Measurements from ENCODE around the gene DLD. TPM values are rescaled to one million over a fixed set of nuclear protein-coding genes. Genes with fewer than 3 reads are reported as not detected.

The DLD gene
- total and polyA plus RNA-seq, 2 of the 13 experiments (the other 11 are each of a cell fraction or from before 2014, with no cell fraction given), result 56.8 to 95.2 TPM

DNA sequence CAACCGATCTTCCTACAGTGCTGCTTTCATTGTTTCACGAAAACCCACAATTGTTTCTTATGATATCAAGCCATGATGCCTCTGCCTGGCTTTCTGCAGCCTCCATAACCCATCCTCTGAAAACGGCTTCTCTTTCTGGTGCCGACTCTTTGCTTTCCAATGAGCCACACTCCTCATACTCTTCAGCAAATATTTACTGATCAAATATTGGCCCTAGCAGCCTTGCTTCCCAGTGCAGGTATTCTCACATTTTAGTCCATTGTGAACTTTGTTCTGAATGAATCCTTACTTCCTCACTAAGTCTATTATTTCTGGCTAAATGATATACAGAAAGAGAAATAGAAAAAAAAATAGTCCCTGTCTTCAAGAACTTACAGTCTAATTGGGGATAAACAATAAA is 76.4 kb downstream of the DLD start (continued):
- TF ChIP-seq, protein P1, sequence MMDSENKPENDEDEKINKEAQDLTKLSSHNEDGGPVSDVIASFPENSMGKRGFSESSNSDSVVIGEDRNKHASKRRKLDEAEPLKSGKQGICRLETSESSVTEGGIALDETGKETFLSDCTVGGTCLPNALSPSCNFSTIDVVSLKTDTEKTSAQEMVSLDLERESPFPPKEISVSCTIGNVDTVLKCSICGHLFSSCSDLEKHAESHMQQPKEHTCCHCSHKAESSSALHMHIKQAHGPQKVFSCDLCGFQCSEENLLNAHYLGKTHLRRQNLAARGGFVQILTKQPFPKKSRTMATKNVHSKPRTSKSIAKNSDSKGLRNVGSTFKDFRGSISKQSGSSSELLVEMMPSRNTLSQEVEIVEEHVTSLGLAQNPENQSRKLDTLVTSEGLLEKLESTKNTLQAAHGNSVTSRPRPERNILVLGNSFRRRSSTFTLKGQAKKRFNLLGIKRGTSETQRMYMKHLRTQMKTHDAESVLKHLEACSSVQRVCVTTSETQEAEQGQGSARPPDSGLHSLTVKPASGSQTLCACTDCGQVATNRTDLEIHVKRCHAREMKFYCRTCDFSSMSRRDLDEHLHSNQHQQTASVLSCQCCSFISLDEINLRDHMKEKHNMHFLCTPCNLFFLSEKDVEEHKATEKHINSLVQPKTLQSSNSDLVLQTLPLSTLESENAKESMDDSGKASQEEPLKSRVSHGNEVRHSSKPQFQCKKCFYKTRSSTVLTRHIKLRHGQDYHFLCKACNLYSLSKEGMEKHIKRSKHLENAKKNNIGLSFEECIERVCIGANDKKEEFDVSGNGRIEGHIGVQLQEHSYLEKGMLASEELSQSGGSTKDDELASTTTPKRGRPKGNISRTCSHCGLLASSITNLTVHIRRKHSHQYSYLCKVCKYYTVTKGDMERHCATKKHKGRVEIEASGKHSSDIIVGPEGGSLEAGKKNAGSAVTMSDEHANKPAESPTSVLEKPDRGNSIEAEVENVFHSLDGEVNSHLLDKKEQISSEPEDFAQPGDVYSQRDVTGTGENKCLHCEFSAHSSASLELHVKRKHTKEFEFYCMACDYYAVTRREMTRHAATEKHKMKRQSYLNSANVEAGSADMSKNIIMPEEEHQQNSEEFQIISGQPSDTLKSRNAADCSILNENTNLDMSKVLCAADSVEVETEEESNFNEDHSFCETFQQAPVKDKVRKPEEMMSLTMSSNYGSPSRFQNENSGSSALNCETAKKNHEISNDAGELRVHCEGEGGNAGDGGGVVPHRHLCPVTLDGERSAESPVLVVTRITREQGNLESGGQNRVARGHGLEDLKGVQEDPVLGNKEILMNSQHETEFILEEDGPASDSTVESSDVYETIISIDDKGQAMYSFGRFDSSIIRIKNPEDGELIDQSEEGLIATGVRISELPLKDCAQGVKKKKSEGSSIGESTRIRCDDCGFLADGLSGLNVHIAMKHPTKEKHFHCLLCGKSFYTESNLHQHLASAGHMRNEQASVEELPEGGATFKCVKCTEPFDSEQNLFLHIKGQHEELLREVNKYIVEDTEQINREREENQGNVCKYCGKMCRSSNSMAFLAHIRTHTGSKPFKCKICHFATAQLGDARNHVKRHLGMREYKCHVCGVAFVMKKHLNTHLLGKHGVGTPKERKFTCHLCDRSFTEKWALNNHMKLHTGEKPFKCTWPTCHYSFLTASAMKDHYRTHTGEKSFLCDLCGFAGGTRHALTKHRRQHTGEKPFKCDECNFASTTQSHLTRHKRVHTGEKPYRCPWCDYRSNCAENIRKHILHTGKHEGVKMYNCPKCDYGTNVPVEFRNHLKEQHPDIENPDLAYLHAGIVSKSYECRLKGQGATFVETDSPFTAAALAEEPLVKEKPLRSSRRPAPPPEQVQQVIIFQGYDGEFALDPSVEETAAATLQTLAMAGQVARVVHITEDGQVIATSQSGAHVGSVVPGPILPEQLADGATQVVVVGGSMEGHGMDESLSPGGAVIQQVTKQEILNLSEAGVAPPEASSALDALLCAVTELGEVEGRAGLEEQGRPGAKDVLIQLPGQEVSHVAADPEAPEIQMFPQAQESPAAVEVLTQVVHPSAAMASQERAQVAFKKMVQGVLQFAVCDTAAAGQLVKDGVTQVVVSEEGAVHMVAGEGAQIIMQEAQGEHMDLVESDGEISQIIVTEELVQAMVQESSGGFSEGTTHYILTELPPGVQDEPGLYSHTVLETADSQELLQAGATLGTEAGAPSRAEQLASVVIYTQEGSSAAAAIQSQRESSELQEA (CRISPR knock-in tag; IDR thresholded peaks at IDR 0.05; ENCODE audit: not compliant biosample characterization), result no peak
- TF ChIP-seq ZNF17 (CRISPR knock-in tag; IDR thresholded peaks at IDR 0.05) (no peak), ZFP1 (CRISPR knock-in tag; IDR thresholded peaks at IDR 0.05) (no peak), ZMYM2 (CRISPR knock-in tag; IDR thresholded peaks at IDR 0.05) (no peak), XRCC5 (optimal IDR thresholded peaks at IDR 0.05; ENCODE audit: low read length) (no peak), ZNF136 (CRISPR knock-in tag; IDR thresholded peaks at IDR 0.05; ENCODE audit: low read depth) (no peak; the same call in 1 of the 2 replicates), POLR2AphosphoS5 (IDR thresholded peaks at IDR 0.05; ENCODE audit: low read depth, low read length) (no peak), GPN1 (CRISPR knock-in tag; IDR thresholded peaks at IDR 0.05; ENCODE audit: borderline replicate concordance) (no peak), CCAR2 (optimal IDR thresholded peaks at IDR 0.05; ENCODE audit: low read depth, low read length) (no peak), ZSCAN25 (CRISPR knock-in tag; IDR thresholded peaks at IDR 0.05) (no peak; the same call in 1 of the 2 replicates), ZMYM4 (CRISPR knock-in tag; IDR thresholded peaks at IDR 0.05) (peak; percentile 36; the same call in 1 of the 2 replicates), ZBTB8A (CRISPR knock-in tag; IDR thresholded peaks at IDR 0.05; ENCODE audit: borderline replicate concordance, low read depth) (no peak), SETDB1 (CRISPR knock-in tag; IDR thresholded peaks at IDR 0.05; ENCODE audit: borderline replicate concordance) (no peak), ZNF552 (CRISPR knock-in tag; IDR thresholded peaks at IDR 0.05; ENCODE audit: borderline replicate concordance) (no peak)
- TF ChIP-seq, protein P2, sequence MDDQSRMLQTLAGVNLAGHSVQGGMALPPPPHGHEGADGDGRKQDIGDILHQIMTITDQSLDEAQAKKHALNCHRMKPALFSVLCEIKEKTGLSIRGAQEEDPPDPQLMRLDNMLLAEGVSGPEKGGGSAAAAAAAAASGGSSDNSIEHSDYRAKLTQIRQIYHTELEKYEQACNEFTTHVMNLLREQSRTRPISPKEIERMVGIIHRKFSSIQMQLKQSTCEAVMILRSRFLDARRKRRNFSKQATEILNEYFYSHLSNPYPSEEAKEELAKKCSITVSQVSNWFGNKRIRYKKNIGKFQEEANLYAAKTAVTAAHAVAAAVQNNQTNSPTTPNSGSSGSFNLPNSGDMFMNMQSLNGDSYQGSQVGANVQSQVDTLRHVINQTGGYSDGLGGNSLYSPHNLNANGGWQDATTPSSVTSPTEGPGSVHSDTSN (CRISPR knock-in tag; IDR thresholded peaks at IDR 0.05; ENCODE audit: borderline replicate concordance), result no peak
- TF ChIP-seq, protein P3, sequence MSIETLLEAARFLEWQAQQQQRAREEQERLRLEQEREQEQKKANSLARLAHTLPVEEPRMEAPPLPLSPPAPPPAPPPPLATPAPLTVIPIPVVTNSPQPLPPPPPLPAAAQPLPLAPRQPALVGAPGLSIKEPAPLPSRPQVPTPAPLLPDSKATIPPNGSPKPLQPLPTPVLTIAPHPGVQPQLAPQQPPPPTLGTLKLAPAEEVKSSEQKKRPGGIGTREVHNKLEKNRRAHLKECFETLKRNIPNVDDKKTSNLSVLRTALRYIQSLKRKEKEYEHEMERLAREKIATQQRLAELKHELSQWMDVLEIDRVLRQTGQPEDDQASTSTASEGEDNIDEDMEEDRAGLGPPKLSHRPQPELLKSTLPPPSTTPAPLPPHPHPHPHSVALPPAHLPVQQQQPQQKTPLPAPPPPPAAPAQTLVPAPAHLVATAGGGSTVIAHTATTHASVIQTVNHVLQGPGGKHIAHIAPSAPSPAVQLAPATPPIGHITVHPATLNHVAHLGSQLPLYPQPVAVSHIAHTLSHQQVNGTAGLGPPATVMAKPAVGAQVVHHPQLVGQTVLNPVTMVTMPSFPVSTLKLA (IDR thresholded peaks at IDR 0.05), result no peak
- TF ChIP-seq, protein P4, sequence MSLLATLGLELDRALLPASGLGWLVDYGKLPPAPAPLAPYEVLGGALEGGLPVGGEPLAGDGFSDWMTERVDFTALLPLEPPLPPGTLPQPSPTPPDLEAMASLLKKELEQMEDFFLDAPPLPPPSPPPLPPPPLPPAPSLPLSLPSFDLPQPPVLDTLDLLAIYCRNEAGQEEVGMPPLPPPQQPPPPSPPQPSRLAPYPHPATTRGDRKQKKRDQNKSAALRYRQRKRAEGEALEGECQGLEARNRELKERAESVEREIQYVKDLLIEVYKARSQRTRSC (CRISPR knock-in tag; IDR thresholded peaks at IDR 0.05; ENCODE audit: low read depth), result no peak
- TF ChIP-seq, protein P5, sequence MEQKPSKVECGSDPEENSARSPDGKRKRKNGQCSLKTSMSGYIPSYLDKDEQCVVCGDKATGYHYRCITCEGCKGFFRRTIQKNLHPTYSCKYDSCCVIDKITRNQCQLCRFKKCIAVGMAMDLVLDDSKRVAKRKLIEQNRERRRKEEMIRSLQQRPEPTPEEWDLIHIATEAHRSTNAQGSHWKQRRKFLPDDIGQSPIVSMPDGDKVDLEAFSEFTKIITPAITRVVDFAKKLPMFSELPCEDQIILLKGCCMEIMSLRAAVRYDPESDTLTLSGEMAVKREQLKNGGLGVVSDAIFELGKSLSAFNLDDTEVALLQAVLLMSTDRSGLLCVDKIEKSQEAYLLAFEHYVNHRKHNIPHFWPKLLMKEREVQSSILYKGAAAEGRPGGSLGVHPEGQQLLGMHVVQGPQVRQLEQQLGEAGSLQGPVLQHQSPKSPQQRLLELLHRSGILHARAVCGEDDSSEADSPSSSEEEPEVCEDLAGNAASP (CRISPR knock-in tag; IDR thresholded peaks at IDR 0.05; ENCODE audit: borderline replicate concordance), result 0 out of 2 replicates have a peak, but pooled peaks have one; percentile 52

Measured in HepG2 (cell line).